ENCODE data around the gene ALDH3B1. TPM values are rescaled to one million over a fixed set of nuclear protein-coding genes. Genes with fewer than 3 reads are reported as not detected.

The ALDH3B1 gene
- total and polyA plus RNA-seq, 8 donors, result 3.2 to 13.7 (median 8.0) TPM

DNA sequence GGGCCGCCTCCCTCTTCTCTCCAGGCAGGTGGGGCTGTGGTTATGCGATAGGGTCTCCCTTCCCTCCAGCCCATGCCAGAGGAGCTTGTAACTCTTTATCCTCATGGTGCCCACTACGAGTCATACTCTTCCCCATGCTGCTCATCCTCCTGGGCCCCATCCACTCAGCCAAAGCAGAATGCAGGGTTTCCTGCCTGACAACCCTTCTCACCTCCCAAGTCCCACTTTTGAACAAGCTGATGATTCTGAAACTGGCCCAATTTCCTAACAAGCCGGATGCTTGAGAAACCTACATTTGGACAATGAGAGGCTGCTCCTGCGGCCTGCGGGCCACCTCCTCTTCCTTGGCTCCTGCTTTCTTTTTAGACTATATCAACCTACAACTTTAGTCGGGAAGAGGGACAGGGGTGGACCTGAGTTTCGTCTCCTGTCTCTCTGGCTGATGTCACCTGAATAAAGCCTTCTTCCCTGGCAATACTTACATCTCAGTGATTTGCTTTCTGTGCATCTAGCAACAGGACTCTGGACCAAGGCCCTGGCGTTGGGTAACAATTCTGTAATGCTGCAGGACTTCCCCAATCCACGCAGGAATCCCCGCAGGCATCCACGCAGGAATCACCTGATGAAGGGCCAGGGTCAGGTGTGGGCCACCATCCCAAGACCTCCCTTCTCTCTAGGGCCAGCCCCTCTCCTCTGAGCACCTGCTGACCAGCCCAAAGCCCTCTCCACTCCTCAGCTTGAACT, 18.8 kb downstream of the ALDH3B1 start:
- TF ChIP-seq CTCF (IDR thresholded peaks at IDR 0.05), result no peak
- no peak for FAIRE-seq
- H3K27me3 ChIP-seq, result no peaks in the 10 kb centered on the region
- 82 to 94% methylated on average over 12 of the region's 12 CpGs for WGBS, 2 donors
- intact Hi-C loops (cut with DNase I), result no loop called here
- no peak overlapping the region for H3K27ac ChIP-seq
- no peak overlapping the region for H3K4me3 ChIP-seq
- DNase-seq, result no peak
- H3K36me3 ChIP-seq, result peaks cover 0 to 4% (median 0%) of the 10 kb centered on the region in 3 donors
- no peaks in the 10 kb centered on the region for H3K9me3 ChIP-seq
- ATAC-seq, result no peak
- H3K4me1 ChIP-seq, result peaks cover 0 to 18% (median 9%) of the 10 kb centered on the region in 3 donors

GRCh38 chr11:68030318-68031143, 20.4 kb downstream of the ALDH3B1 start, which contains the start of gene NDUFS8:
Gene NDUFS8 (plus strand): TSS chr11:68030681. CDS start chr11:68032152, 1,471 bp downstream.
- no peak for TF ChIP-seq CTCF (IDR thresholded peaks at IDR 0.05)
- intact Hi-C loops (cut with DNase I), result no loop called here
- peaks cover 0 to 4% (median 0%) of the 10 kb centered on the region in 3 donors for H3K36me3 ChIP-seq
- H3K4me1 ChIP-seq, result peaks cover 0 to 18% (median 9%) of the 10 kb centered on the region in 3 donors
- H3K4me3 ChIP-seq, result peak within 1 kb of the TSS; percentile 45 to 82 (median 71)
- no peaks in the 10 kb centered on the region for H3K27me3 ChIP-seq
- WGBS, 2 donors, result 0% methylated on average over 56 of the region's 56 CpGs
- FAIRE-seq, result peak; percentile 98
- peak; percentile 93 to 97 (median 94) for ATAC-seq
- H3K9me3 ChIP-seq, result no peaks in the 10 kb centered on the region
- peak; percentile 89 to 96 (median 96) for DNase-seq
- peak within 1 kb of the TSS; percentile 50 to 79 (median 70) for H3K27ac ChIP-seq

DNA sequence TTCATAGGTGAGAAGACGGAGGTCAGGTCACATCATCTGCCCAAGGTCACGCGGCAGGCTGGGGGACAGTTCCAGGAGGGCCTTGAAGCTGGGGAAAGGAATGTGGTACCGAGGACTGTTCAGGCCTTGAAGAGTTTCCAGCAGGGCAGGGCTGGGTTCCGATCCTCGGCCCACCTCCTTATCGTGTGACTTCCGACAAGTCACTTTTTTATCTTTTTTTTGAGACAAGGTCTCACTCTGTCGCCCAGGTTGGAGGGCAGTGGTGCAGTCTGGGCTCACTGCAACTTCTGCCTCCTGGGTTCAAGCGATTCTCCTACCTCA, 21.0 kb downstream of the ALDH3B1 start:
- WGBS, 2 donors, result 8 to 9% methylated on average over 10 of the region's 10 CpGs
- intact Hi-C loops (cut with DNase I), result no loop called here
- H3K27me3 ChIP-seq, result no peaks in the 10 kb centered on the region
- H3K4me1 ChIP-seq, result peaks cover 0 to 18% (median 9%) of the 10 kb centered on the region in 3 donors
- H3K36me3 ChIP-seq, result peaks cover 0 to 4% (median 0%) of the 10 kb centered on the region in 3 donors
- peak; percentile 12 to 40 (median 23) for ATAC-seq
- no peak for FAIRE-seq
- DNase-seq, result no peak
- TF ChIP-seq CTCF (IDR thresholded peaks at IDR 0.05), result no peak
- H3K27ac ChIP-seq, result peak overlapping the region; percentile 50 to 79 (median 70)
- peak overlapping the region; percentile 45 to 82 (median 71) for H3K4me3 ChIP-seq
- no peaks in the 10 kb centered on the region for H3K9me3 ChIP-seq

- 68 to 75% methylated on average over 9 of the region's 9 CpGs for WGBS, 2 donors
- no peak for FAIRE-seq
These were observed 21.9 kb downstream of the ALDH3B1 start for GRCh38 chr11:68032003-68032402.

More at GRCh38 chr11:68032003-68032402, 21.9 kb downstream of the ALDH3B1 start:
- DNase-seq (peak in 2 of 6 donors; percentile 28 to 52), ATAC-seq (no peak)
- no peak for TF ChIP-seq CTCF (IDR thresholded peaks at IDR 0.05)
- Histone ChIP-seq H3K9me3 (no peaks in the 10 kb centered on the region), H3K27me3 (no peaks in the 10 kb centered on the region), H3K4me3 (no peak overlapping the region), H3K27ac (no peak overlapping the region), H3K4me1 (peaks cover 3 to 23% (median 14%) of the 10 kb centered on the region in 3 donors), H3K36me3 (peaks cover 0 to 4% (median 0%) of the 10 kb centered on the region in 3 donors)
- intact Hi-C loops (cut with DNase I), result no loop called here

All from pancreas (tissue), 10 donors.